ENCODE data around the gene PRG3. TPM values are rescaled to one million over a fixed set of nuclear protein-coding genes. Genes with fewer than 3 reads are reported as not detected.

Gene PRG3
- total and polyA plus RNA-seq, 2 of the 4 experiments (the other 2 are of a cell fraction) = not detected

- ChIA-PET POLR2A (ENCODE audit: unreplicated experiment) (no interaction called here), CTCF (interaction anchor here (0.7 to 1.3 kb wide), 2 partner anchors 9 to 39 kb away, joined by 3 to 10 read pairs; partner anchors contain the start of gene SLC43A3)
- BruUV-seq (replicated peaks) = no TSS peak
- dilution Hi-C loops (cut with HindIII; ENCODE audit: low sequenced_read_pairs, unreplicated experiment) = no loop called here
- Histone ChIP-seq H3K4ac (ENCODE audit: low read depth, low read length) (no peak overlapping the region), H2BK20ac (ENCODE audit: low read depth, low read length) (no peak overlapping the region), H3K4me1 (ENCODE audit: control insufficient read depth, insufficient read depth, low read length) (no peaks in the 10 kb centered on the region), H3K4me2 (ENCODE audit: low read depth, low read length) (no peak overlapping the region), H3K79me1 (ENCODE audit: low read depth in 1 of 2, low read length in 2 of 2) (0 out of 4 replicates have a peak, but pooled peaks cover 0 to 3% of the 10 kb centered on the region in 2 experiments), H3K27ac (ENCODE audit: insufficient read depth, low read length) (no peak overlapping the region), H3K9me3 (ENCODE audit: control insufficient read depth, insufficient read depth, low read length) (no peaks in the 10 kb centered on the region), H3K9ac (ENCODE audit: low read depth, low read length) (no peak overlapping the region), H4K91ac (ENCODE audit: insufficient read depth, low read depth, low read length) (no peak overlapping the region), H4K20me1 (ENCODE audit: insufficient read depth, low read length) (no peaks in the 10 kb centered on the region), H2AK9ac (replicated peaks; ENCODE audit: low read depth, low read length, poor library complexity) (no peak overlapping the region), H2BK5ac (ENCODE audit: low read depth, low read length, poor library complexity, severe bottlenecking) (no peak overlapping the region), H2BK15ac (ENCODE audit: low read depth, low read length) (no peak overlapping the region), H2BK120ac (ENCODE audit: low read depth, low read length) (no peak overlapping the region), H3K18ac (ENCODE audit: low read depth, low read length) (no peak overlapping the region), H4K5ac (ENCODE audit: low read depth, low read length) (no peak overlapping the region), H2AK5ac (ENCODE audit: low read depth, low read length) (no peak overlapping the region), H3K36me3 (ENCODE audit: control insufficient read depth, insufficient read depth, low read length) (peaks cover 28% of the 10 kb centered on the region), H3K9me1 (ENCODE audit: insufficient read depth, low read length) (no peaks in the 10 kb centered on the region; the same call in 1 of the 2 replicates), H3K23ac (ENCODE audit: low read depth, low read length) (no peak overlapping the region), H3K56ac (ENCODE audit: extremely low read depth, insufficient read depth, low read length) (no peak overlapping the region), H3K14ac (replicated peaks; ENCODE audit: low read depth, low read length) (no peak overlapping the region), H3K27me3 (ENCODE audit: control insufficient read depth, insufficient read depth, low read length) (no peaks in the 10 kb centered on the region), H4K8ac (ENCODE audit: low read depth in 2 of 2, low read length in 2 of 2) (no peak overlapping the region), H3K4me3 (ENCODE audit: insufficient read depth, low read depth, low read length) (no peak overlapping the region), H2AFZ (replicated peaks; ENCODE audit: low read length, poor library complexity) (no peak overlapping the region)
- DNase-seq (no peak), ATAC-seq (ENCODE audit: low read depth) (no peak)
- in situ Hi-C loops (cut with MboI; ENCODE audit: low sequenced_read_pairs) = no loop called here
- intact Hi-C loops (cut with micrococcal nuclease) = no loop called here
- TF ChIP-seq CTCF (conservative IDR thresholded peaks at IDR 0.05; ENCODE audit: low read depth, low read length) (no peak), SMC3 (IDR thresholded peaks at IDR 0.05; ENCODE audit: low read depth, low read length) (no peak), POLR2A (IDR thresholded peaks at IDR 0.05; ENCODE audit: low read depth, low read length) (no peak), RAD21 (IDR thresholded peaks at IDR 0.05; ENCODE audit: low read length) (no peak), CEBPB (IDR thresholded peaks at IDR 0.05; ENCODE audit: low read depth, low read length) (no peak), NFE2L2 (IDR thresholded peaks at IDR 0.05; ENCODE audit: low read depth, low read length) (no peak), MXI1 (IDR thresholded peaks at IDR 0.05; ENCODE audit: borderline replicate concordance, low read depth, low read length) (no peak), FOS (IDR thresholded peaks at IDR 0.05; ENCODE audit: low read depth, low read length) (no peak), RCOR1 (IDR thresholded peaks at IDR 0.05; ENCODE audit: insufficient replicate concordance, low read length) (no peak), MAFK (IDR thresholded peaks at IDR 0.05; ENCODE audit: low read depth, low read length) (no peak), MAZ (IDR thresholded peaks at IDR 0.05; ENCODE audit: borderline replicate concordance, low read depth, low read length) (no peak), CHD1 (IDR thresholded peaks at IDR 0.05; ENCODE audit: low read depth, low read length) (no peak)
- TF ChIP-seq, protein P1, sequence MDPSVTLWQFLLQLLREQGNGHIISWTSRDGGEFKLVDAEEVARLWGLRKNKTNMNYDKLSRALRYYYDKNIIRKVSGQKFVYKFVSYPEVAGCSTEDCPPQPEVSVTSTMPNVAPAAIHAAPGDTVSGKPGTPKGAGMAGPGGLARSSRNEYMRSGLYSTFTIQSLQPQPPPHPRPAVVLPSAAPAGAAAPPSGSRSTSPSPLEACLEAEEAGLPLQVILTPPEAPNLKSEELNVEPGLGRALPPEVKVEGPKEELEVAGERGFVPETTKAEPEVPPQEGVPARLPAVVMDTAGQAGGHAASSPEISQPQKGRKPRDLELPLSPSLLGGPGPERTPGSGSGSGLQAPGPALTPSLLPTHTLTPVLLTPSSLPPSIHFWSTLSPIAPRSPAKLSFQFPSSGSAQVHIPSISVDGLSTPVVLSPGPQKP (IDR thresholded peaks at IDR 0.05; ENCODE audit: borderline replicate concordance, low read depth, low read length) = no peak
These were observed 37.2 kb upstream of the PRG3 start for GRCh38 chr11:57418131-57418530.

Data from IMR-90 (cell line).